ENCODE data around the gene MAST3.

MAST3 gene

GRCh38 chr19:18159810-18160209 is 62.2 kb downstream of the MAST3 start:
- no peak for DNase-seq (ENCODE audit: low read depth in 2 of 2)

GRCh38 chr19:18160493-18160970 is 63.0 kb downstream of the MAST3 start:
- no peak for DNase-seq (ENCODE audit: low read depth in 2 of 2)

- DNase-seq (ENCODE audit: low read depth in 2 of 2) = peak; percentile 63 to 67
Measured at GRCh38 chr19:18160971-18161635, 63.5 kb downstream of the MAST3 start.

DNA sequence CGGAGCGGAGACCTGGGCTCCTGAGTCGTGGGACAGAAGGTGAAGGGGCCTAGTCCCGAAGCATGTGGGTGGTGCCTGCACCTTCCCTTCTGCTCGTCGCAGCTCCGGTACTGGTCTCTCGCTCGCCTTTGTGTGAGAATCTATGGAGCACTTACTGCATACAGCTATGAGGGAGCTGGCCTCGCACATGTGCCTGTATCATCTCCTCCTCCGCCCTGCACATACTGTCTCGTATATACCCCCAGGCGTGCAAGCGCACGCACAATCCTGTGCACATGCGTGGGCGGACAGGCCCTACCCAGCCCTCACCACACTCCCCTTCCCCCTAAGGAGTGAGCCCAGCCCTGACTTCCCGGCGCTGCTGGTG is 64.0 kb downstream of the MAST3 start:
- DNase-seq (ENCODE audit: low read depth in 2 of 2) = no peak

DNA sequence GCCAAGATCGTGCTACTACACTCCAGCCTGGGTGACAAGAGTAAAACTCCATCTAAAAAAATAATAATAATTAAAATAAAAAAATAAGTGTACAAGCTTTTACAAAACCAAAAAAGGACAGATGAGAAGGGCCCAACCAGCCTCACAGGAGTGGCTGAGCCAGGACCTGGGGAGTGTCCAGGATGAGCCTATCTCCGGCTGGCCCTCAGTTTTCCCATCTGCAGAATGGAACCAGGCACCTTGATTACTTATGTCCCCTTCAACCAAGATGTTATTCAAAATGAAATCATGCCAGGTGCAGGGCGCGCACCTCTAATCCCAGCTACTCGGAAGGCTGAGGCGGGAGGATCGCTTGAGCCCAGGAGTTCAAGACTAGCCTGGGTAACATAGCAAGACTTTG is 66.5 kb downstream of the MAST3 start:
- DNase-seq (ENCODE audit: low read depth in 2 of 2) = no peak

DNA sequence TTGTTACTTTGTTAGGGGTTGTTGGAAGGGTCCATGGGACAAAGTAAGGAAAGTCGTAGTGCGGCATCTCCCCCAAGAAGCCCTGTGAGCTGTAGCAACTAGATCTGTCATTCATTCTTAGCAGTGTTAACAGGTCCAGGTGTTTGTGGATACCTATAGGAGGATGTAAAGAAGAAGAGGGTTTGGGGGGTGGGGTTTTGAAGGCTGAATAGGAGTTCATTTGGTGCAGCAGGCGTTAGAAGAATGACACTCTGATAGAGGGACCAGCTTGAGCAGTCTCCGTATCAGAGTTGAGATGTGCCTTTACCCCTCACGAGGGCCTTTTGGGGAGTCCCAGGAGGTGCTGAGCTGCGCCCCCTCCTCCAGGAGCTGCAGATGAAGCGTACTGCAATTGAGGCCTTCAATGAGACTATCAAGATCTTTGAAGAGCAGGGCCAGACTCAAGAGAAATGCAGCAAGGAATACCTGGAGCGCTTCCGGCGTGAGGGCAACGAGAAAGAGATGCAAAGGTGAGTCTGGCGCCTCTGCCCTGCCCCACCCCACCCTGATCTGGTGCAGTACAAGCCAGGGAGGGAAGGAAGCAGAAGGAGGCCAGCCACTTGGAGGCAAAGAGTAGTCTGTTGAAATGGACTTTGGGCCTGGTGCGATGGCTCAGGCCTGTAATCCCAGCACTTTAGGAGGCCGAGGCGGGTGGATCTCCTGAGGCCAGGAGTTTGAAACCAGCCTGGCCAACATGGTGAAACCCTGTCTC is 68.4 kb downstream of the MAST3 start:
- no peak for DNase-seq (ENCODE audit: low read depth in 2 of 2)

DNA sequence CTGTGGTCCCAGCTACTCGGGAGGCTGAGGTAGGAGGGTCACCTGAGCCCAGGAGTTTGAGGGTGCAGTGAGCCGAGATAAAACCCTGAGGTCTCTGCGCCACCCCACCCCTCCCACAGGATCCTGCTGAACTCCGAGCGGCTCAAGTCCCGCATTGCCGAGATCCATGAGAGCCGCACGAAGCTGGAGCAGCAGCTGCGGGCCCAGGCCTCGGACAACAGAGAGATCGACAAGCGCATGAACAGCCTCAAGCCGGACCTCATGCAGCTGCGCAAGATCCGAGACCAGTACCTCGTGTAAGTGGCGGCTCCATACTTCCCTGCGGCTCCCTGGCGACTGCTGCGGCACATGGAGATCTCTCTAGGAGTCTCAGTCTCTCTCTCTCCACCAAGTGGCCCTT is 69.4 kb downstream of the MAST3 start:
- no peak for DNase-seq (ENCODE audit: low read depth in 2 of 2)

DNA sequence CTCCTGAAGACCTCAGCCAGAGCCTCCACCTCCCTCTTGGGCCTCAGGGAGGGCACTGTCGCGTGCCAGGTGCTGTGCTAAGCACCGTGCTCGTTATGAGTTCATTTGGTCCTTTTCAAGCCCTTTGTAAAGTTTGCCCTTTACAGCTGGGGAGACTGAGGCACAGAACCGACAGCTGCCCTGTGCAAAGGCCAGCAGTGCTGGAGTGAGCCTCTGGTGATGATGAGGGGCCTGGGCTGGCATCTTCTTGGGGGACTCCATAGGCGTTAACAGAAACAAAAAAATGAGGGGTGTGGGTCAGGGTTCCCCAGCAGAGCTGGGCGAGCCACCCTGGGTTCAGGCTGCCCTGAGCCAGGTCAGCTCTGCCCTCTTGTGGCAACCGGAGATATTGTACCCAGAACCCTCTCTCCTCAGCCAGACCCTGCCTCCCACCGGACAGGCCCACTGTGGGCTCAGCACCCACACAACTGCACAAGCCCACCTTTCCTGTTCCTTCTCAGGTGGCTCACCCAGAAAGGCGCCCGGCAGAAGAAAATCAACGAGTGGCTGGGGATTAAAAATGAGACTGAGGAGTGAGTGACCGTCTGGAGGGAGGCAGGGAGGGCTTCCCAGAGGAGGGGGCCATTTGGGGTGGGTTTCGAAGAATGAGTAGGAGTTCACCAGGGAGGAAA is 70.5 kb downstream of the MAST3 start:
- no peak for DNase-seq (ENCODE audit: low read depth in 2 of 2)

- no peak for DNase-seq (ENCODE audit: low read depth in 2 of 2)
Measured at GRCh38 chr19:18168673-18169381, 71.2 kb downstream of the MAST3 start.

DNA sequence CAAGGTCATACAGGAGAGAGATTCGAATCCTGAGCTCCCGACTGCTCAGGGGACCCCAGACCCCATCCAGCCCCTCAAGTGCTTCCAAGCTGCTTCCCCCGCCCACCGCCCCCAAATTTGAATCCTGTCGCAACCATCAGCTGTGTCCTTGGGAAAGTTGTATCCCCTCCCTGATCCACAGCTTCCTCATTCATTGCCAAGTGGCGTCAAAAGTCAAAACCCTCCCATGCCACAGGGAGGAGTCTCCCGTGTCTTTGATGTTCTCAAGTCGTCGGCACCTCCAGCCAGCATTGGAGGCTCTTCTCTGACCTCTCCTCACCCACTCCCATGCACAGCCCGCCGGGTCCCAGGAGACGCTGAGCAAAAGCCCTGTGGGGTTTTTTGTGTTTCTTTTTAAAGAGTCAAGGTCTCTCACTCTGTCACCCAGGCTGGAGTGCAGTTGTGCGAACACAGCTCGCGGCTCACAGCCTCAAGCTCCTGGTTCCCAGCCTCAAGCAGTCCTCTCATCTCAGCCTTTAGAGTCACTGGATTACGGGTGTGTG is 73.2 kb downstream of the MAST3 start:
- no peak for DNase-seq (ENCODE audit: low read depth in 2 of 2)

GRCh38 chr19:18171605-18172327 is 74.2 kb downstream of the MAST3 start:
- DNase-seq (ENCODE audit: low read depth in 2 of 2) = no peak

DNA sequence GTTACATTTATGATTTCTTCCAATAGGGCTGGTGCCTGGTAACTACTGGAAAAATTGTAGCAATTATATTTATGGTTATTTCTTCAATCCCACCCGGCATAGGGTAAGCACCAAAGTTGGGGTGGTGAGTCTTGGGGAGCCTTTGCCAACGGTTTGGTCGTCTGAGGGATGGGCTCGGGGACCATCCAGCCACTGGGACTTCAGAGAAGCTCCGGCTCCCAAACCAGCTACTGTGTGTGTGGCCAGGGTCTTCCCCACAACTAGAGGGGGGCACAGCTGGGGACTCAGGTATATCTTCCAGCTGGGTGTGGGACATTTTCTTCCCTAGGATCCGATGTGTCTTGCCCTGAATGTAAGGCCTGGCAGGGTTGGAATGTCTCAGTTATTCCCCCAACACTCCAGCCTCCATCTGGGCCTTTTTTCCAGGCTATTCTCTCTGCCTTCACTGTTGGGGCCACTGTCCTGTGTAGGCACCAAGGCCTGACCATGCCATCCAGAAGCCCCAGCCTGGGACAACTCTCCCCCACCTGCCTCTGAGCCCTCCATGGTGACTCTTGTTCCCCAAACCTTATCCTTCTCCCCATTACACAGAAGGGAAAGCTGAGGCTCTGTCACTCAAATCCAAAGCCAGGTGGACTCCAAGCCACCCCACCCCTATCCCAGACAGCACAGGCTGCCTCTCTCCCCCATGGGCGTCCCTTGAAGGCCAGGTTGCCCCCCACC is 74.9 kb downstream of the MAST3 start:
- no peak for DNase-seq (ENCODE audit: low read depth in 2 of 2)

- no peak for DNase-seq (ENCODE audit: low read depth in 2 of 2)
Measured at GRCh38 chr19:18173054-18173571, 75.5 kb downstream of the MAST3 start.

GRCh38 chr19:18173572-18174288 is 76.2 kb downstream of the MAST3 start, which contains the start of gene IFI30:
TSS of gene IFI30 (plus strand) at chr19:18173813. CDS start at chr19:18173842, 29 bp downstream.
- peak in 1 of 2 donors; percentile 53 for DNase-seq (ENCODE audit: low read depth in 2 of 2)

DNA sequence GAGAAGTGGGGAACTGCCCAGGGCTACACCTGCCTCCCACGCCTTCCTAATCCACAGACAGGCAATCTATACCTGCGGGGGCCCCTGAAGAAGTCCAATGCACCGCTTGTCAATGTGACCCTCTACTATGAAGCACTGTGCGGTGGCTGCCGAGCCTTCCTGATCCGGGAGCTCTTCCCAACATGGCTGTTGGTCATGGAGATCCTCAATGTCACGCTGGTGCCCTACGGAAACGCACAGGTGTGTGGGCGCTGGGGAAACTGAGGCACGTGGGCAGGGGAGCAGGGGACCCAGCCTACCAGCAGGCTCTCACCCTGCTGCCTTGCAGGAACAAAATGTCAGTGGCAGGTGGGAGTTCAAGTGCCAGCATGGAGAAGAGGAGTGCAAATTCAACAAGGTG is 77.4 kb downstream of the MAST3 start:
- no peak for DNase-seq (ENCODE audit: low read depth in 2 of 2)

DNA sequence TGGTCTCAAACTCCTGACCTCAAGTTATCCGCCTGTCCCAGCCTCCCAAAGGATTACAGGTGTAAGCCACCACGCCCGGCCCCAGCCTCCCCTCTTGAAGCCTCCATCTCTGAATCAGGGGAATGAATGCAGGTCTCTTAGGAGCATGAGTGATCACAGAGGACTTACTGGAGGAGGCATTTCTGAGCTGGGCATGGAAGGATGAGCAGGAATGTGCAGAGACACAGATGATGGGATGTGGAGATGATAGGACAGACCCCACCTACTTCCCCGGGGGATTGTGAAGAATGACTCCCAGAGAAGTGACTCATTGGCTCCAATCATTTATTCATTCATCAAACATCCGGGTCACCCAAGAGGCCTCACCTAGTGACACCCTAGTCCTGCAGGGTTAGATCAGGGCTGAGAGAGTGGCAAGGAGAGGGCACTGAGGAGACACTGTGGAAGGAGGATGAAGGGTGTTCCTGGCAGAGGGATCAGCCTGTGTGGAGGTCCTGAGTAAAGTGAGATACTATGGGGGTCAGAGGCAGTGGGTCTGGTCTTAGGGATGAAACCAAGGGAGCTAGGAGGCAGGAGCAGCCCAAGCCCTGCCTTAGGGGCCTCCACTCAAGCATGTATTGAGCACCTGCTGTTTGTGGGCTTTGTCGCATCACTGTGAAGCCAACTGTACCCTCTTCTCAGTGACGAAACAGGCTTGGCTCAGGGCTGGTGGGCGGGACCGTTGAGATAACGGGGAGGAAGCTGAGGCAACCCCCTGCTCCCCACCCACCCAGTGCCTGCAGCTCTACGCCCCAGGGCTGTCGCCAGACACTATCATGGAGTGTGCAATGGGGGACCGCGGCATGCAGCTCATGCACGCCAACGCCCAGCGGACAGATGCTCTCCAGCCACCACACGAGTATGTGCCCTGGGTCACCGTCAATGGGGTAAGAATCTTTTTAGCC is 79.1 kb downstream of the MAST3 start:
- DNase-seq (ENCODE audit: low read depth in 2 of 2) = no peak

DNA sequence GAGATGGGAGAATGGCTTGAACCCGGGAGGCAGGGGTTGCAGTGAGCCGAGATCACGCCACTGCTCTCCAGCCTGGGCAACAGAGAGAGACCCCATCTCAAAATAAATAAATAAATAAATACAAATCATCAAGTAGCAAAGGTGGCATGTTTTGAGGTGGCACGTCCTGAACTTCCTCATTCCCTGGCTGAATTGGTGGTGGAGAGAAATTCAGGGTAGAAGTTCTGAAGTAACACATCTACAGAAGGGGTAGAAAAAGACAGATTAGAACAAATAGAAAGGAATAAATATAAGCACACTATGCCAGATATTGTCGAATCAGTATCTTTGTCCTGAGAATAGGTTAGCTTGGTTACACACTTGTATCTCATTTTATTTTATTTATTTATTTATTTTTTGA is 82.4 kb downstream of the MAST3 start:
- no peak for DNase-seq (ENCODE audit: low read depth in 2 of 2)

DNA sequence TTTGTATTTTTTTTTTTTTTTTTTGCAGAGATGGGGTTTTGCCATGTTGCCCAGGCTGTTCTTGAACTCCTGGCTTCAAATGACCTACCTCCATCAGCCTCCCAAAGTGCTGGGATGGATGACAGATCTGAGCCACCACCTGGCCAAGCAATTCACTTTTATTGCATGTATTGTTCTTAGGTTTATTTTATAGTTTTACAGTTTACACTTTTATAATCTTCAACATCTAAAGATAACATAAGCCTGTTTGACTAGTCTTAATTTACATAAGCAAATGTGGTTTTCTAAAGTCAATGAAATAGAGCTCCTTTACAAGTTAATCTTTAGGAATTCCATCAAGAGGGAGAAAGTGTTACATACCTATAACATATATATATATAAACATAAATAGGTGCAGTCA is 86.0 kb downstream of the MAST3 start:
- no peak for DNase-seq (ENCODE audit: low read depth in 2 of 2)

Measured in stimulated activated CD8-positive, alpha-beta memory T cell treated with anti-CD3 and anti-CD28 coated beads, Interleukin-15, amount 100 ng/mL, for 48 hours (primary cell).